Subcutaneous adipose tissue (tissue), 4 donors: ENCODE results near the gene KDM8. TPM values are rescaled to one million over a fixed set of nuclear protein-coding genes. Genes with fewer than 3 reads are reported as not detected.

Experiments used
- CTCF ChIP-seq: fragments of 450-650 bp; IDR thresholded peaks from one replicate; pipeline ENCODE4 v1.5.1; 2016; ENCODE audit warnings: low read depth, mild to moderate bottlenecking, control low read depth, antibody characterized with exemption, moderate library complexity
- total RNA-seq, 4 donors: library from RNA; depleted of rRNA; stranded (reverse); fragments of >200 nt; gene quantifications; one replicate each; pipeline ENCODE4 v1.1.0, GENCODE V29; 2016

KDM8 gene
- total RNA-seq: 1 to 10 TPM; 2.7 to 5.5 (median 4.3) TPM

GRCh38 chr16:27203507-27204311, at the start of gene KDM8:
Gene KDM8 (plus strand): TSS chr16:27203526. CDS start chr16:27210124, 6,598 bp downstream.
- TF ChIP-seq CTCF: no peak

GRCh38 chr16:27154705-27155521, 48.4 kb upstream of the KDM8 start:
- TF ChIP-seq CTCF: no peak

- TF ChIP-seq CTCF: no peak
Observed at GRCh38 chr16:27156579-27156978, 46.7 kb upstream of the KDM8 start.

- TF ChIP-seq CTCF: no peak
Observed at GRCh38 chr16:27161398-27161797, 41.9 kb upstream of the KDM8 start.

- TF ChIP-seq CTCF: no peak
Observed at GRCh38 chr16:27164352-27164751, 39.0 kb upstream of the KDM8 start.

- TF ChIP-seq CTCF: no peak
Observed at GRCh38 chr16:27165576-27165975, 37.8 kb upstream of the KDM8 start.

- no peak for TF ChIP-seq CTCF
Observed at GRCh38 chr16:27168790-27169189, 34.5 kb upstream of the KDM8 start.
